ENCODE data around the gene RYR2. TPM values are rescaled to one million over a fixed set of nuclear protein-coding genes. Genes with fewer than 3 reads are reported as not detected.

Gene RYR2
- total and polyA plus RNA-seq, 9 of the 15 experiments (the other 6 are each of a cell fraction or from before 2014, with no cell fraction given) = 0.03 to 0.42 (median 0.14) TPM

GRCh38 chr1:237124856-237125462, 83.0 kb downstream of the RYR2 start:
- ChIA-PET POLR2A (no interaction called here), CTCF (ENCODE audit: low intra/inter-chr PET ratio) (interaction anchor here (0.5 to 0.7 kb wide), 4 partner anchors 173 to 516 kb away, joined by 3 to 5 read pairs (median 4); no protein-coding TSS in a partner anchor)
- 4% methylated on average over 10 of the region's 10 CpGs for WGBS (ENCODE audit: insufficient coverage, low coverage, missing lambda C conversion rate)
- Histone ChIP-seq H3K9me1 (ENCODE audit: control insufficient read depth, insufficient read depth, low read length) (no peaks in the 10 kb centered on the region), H3K27me3 (ENCODE audit: control insufficient read depth in 2 of 2, insufficient read depth in 2 of 2, low read length in 2 of 2) (no peaks in the 10 kb centered on the region), H3K9ac (ENCODE audit: insufficient read depth in 1 of 2, low read depth in 2 of 2, low read length in 2 of 2) (no peak overlapping the region), H3K4me3 (no peak overlapping the region), H3K4me2 (ENCODE audit: insufficient read depth, low read length) (no peak overlapping the region), H3K36me3 (ENCODE audit: control insufficient read depth, insufficient read depth, low read length) (no peaks in the 10 kb centered on the region), H2AFZ (ENCODE audit: low read depth, low read length) (no peak overlapping the region), H3K4me1 (replicated peaks in 1 of 2; ENCODE audit: control insufficient read depth in 2 of 2, insufficient read depth in 2 of 2, low read length in 2 of 2) (no peaks in the 10 kb centered on the region), H3K79me2 (ENCODE audit: control insufficient read depth, insufficient read depth, low read length) (no peaks in the 10 kb centered on the region), H4K20me1 (replicated peaks; ENCODE audit: control insufficient read depth, insufficient read depth, low read length) (no peaks in the 10 kb centered on the region), H3K9me3 (replicated peaks; ENCODE audit: control insufficient read depth, insufficient read depth, low read depth, low read length) (no peaks in the 10 kb centered on the region), H3K27ac (ENCODE audit: extremely low read depth, low read depth, low read length) (no peak overlapping the region)
- DNase-seq (ENCODE audit: extremely low read depth in 1 of 4, low spot score in 3 of 4) = peak; percentile 28 to 50 (median 32)
- peak; percentile 84 for ATAC-seq
- in situ Hi-C loops (cut with MboI) = no loop called here
- TF ChIP-seq, protein P1, sequence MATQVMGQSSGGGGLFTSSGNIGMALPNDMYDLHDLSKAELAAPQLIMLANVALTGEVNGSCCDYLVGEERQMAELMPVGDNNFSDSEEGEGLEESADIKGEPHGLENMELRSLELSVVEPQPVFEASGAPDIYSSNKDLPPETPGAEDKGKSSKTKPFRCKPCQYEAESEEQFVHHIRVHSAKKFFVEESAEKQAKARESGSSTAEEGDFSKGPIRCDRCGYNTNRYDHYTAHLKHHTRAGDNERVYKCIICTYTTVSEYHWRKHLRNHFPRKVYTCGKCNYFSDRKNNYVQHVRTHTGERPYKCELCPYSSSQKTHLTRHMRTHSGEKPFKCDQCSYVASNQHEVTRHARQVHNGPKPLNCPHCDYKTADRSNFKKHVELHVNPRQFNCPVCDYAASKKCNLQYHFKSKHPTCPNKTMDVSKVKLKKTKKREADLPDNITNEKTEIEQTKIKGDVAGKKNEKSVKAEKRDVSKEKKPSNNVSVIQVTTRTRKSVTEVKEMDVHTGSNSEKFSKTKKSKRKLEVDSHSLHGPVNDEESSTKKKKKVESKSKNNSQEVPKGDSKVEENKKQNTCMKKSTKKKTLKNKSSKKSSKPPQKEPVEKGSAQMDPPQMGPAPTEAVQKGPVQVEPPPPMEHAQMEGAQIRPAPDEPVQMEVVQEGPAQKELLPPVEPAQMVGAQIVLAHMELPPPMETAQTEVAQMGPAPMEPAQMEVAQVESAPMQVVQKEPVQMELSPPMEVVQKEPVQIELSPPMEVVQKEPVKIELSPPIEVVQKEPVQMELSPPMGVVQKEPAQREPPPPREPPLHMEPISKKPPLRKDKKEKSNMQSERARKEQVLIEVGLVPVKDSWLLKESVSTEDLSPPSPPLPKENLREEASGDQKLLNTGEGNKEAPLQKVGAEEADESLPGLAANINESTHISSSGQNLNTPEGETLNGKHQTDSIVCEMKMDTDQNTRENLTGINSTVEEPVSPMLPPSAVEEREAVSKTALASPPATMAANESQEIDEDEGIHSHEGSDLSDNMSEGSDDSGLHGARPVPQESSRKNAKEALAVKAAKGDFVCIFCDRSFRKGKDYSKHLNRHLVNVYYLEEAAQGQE (IDR thresholded peaks at IDR 0.05; ENCODE audit: borderline replicate concordance) = peak; percentile 32; the same call in 1 of the 2 replicates
- TF ChIP-seq, protein P1 (CRISPR knock-in tag; IDR thresholded peaks at IDR 0.05; ENCODE audit: low read depth) = no peak
- TF ChIP-seq ZNF444 (CRISPR knock-in tag; IDR thresholded peaks at IDR 0.05) (no peak), RAD21 (CRISPR knock-in tag; conservative IDR thresholded peaks at IDR 0.05 in 1 of 2, IDR thresholded peaks at IDR 0.05 in 1 of 2) (peak in 1 of 2 experiments; percentile 58; a peak in 3 of 4 replicates), CTCF (IDR thresholded peaks at IDR 0.05 in 2 of 3, conservative IDR thresholded peaks at IDR 0.05 in 1 of 3; ENCODE audit: insufficient read depth in 2 of 3, low read depth in 1 of 3, low read length in 3 of 3) (peak; percentile 51 to 77 (median 72)), ZNF174 (CRISPR knock-in tag; IDR thresholded peaks at IDR 0.05) (no peak), SMC3 (conservative IDR thresholded peaks at IDR 0.05; ENCODE audit: insufficient read depth, low read depth, low read length) (peak; percentile 43), NCOA1 (IDR thresholded peaks at IDR 0.05; ENCODE audit: low read depth) (no peak)
- BruUV-seq (replicated peaks) = no TSS peak
- peak; percentile 82 for FAIRE-seq
- intact Hi-C loops (cut with micrococcal nuclease) = loop anchor here (5.0 to 10.0 kb wide), 2 partner anchors 373 to 1020 kb away; no protein-coding TSS in a partner anchor
